Activated CD4-positive, alpha-beta memory T cell treated with anti-CD3 and anti-CD28 coated beads for 36 hours (primary cell): ENCODE data around the gene PRG3. TPM values are rescaled to one million over a fixed set of nuclear protein-coding genes. Genes with fewer than 3 reads are reported as not detected.
A peak's percentile ranks its signal among the peaks of the same experiment; 100 is the strongest.

Source experiments
- CTCF ChIA-PET: fragments of 350-600 bp; sonication (Branson Sonifier 250); formaldehyde crosslinking; loops from one replicate; lab custom pipeline; 2021; ENCODE audit warnings: antibody characterized with exemption, inconsistent platforms; lab: Charles Lee
- POLR2A ChIA-PET: fragments of 350-600 bp; sonication (Branson Sonifier 250); formaldehyde crosslinking; loops from one replicate; lab custom pipeline; 2021; ENCODE audit warnings: antibody characterized with exemption; lab: Charles Lee
- DNase-seq: peaks from one replicate; pipeline ENCODE4 v3.0.0-alpha.2; 2020
- H3K27ac Mint-ChIP-seq: one replicate; pipeline ENCODE4 v1.8.0; 2021; ENCODE audit warnings: mixed read lengths
- H3K27me3 Mint-ChIP-seq: one replicate; pipeline ENCODE4 v1.8.0; 2021; ENCODE audit warnings: mixed read lengths
- H3K36me3 Mint-ChIP-seq: one replicate; pipeline ENCODE4 v1.8.0; 2021; ENCODE audit warnings: mixed read lengths
- H3K4me1 Mint-ChIP-seq: one replicate; pipeline ENCODE4 v1.8.0; 2021; ENCODE audit warnings: low read depth, mixed read lengths
- H3K4me3 Mint-ChIP-seq: one replicate; pipeline ENCODE4 v1.8.0; 2021; ENCODE audit warnings: mild to moderate bottlenecking, mixed read lengths
- H3K9me3 Mint-ChIP-seq: one replicate; pipeline ENCODE4 v1.8.0; 2021; ENCODE audit warnings: mixed read lengths
- intact Hi-C: fragments of 100-400 bp; cut with micrococcal nuclease; formaldehyde crosslinking; loops from one replicate; pipeline ENCODE4 v1.15.1; 2023
- total RNA-seq, 2 experiments: library from RNA; stranded (reverse); gene quantifications; one replicate each; pipeline ENCODE4 v1.2.3, GENCODE V29; 2021

Gene PRG3, protein sequence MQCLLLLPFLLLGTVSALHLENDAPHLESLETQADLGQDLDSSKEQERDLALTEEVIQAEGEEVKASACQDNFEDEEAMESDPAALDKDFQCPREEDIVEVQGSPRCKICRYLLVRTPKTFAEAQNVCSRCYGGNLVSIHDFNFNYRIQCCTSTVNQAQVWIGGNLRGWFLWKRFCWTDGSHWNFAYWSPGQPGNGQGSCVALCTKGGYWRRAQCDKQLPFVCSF
- total RNA-seq, result not detected

DNA sequence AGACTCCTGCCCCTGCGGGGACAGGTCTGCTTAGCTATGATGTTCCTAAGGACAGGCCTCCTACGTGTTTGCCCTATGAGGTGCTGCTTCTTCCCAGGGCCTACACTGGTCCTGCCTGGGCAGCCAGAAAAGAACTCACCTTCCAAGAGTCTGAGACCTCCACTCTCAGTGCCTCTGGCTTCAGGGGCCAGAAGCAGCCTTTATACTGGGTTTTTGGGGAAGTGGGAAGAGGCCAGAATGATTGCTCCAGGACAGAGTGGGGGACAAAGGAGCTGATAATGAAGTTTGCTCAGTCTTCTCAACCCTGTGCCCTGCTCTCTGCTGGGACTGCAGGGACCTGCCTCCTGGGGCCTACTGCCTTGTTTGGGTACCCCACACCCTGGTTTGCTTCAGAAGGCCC, at the start of gene PRG3:
Gene PRG3, minus strand, starts transcription at position 176 of the 400 bp plus-strand sequence. CDS start 442 bp downstream, outside the sequence.
- no peaks in the 10 kb centered on the region for H3K9me3 Mint-ChIP-seq
- H3K36me3 Mint-ChIP-seq, result no peaks in the 10 kb centered on the region
- H3K4me1 Mint-ChIP-seq, result no peaks in the 10 kb centered on the region
- H3K4me3 Mint-ChIP-seq, result no peak within 1 kb of the TSS
- intact Hi-C loops, result no loop called here
- H3K27me3 Mint-ChIP-seq, result peaks cover 13% of the 10 kb centered on the region
- no peak within 1 kb of the TSS for H3K27ac Mint-ChIP-seq
- DNase-seq, result no peak
- ChIA-PET POLR2A (no interaction called here), CTCF (interaction anchor here (1.0 kb wide), 1 partner anchor 31 kb away, joined by 3 read pairs; no protein-coding TSS in a partner anchor)

DNA sequence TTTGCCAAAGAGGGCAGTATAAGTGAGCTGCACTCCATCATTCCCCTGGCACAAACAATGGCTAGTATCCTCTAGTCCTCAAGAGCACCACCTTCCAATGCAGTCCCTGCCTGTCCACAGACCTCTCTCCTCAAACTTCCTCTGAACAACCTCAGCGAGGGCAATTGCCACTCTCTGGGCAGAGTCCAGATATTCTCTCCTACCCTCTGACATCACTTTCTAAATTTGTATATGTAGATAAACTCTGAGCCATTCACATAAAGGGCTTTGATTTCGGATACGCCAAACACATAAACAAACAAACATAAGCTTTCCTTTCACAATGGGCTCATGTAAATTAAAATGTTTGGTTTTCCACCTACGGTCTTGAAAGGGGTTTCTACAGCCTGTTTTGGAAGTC, 49.0 kb upstream of the PRG3 start:
- peaks cover 16% of the 10 kb centered on the region for H3K36me3 Mint-ChIP-seq
- H3K9me3 Mint-ChIP-seq, result no peaks in the 10 kb centered on the region
- no peaks in the 10 kb centered on the region for H3K27me3 Mint-ChIP-seq
- no peak overlapping the region for H3K4me3 Mint-ChIP-seq
- H3K4me1 Mint-ChIP-seq, result peaks cover 19% of the 10 kb centered on the region
- no peak overlapping the region for H3K27ac Mint-ChIP-seq
- DNase-seq, result no peak
- intact Hi-C loops, result loop anchor here (5.0 to 10.0 kb wide), 2 partner anchors 282 to 1715 kb away; partner anchors contain the start of genes FAM111A, MED19 and TMX2
- CTCF ChIA-PET, result interaction anchor here (1.9 to 7.8 kb wide), 2 partner anchors 28 to 64 kb away, joined by 8 to 57 read pairs; partner anchors contain the start of gene RTN4RL2
- POLR2A ChIA-PET, result interaction anchor here (1.1 kb wide), 1 partner anchor 9 kb away, joined by 4 read pairs; no protein-coding TSS in a partner anchor

DNA sequence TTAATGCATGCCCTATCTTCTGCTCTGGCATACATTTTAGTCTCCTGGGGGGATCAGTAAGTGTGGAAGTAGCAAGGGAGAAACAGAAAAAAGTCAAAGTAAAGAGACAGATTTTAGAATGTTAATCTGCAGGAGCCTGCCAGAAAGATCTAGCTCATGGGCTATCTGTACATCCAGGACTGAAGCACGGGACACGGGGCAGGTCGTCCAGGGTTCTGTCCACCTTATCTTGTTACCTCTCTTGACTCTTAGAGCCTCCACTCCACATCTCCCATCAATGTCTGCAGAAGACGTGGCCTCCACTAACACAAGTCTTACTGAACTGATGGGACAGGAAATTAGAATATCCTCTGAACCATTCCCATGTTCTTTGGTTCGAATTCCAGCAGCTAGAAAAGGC, 47.7 kb upstream of the PRG3 start:
- H3K4me1 Mint-ChIP-seq, result peaks cover 30% of the 10 kb centered on the region
- POLR2A ChIA-PET, result no interaction called here
- CTCF ChIA-PET, result interaction anchor here (7.8 kb wide), 1 partner anchor 29 kb away, joined by 57 read pairs; the partner anchor contains the start of gene RTN4RL2

DNA sequence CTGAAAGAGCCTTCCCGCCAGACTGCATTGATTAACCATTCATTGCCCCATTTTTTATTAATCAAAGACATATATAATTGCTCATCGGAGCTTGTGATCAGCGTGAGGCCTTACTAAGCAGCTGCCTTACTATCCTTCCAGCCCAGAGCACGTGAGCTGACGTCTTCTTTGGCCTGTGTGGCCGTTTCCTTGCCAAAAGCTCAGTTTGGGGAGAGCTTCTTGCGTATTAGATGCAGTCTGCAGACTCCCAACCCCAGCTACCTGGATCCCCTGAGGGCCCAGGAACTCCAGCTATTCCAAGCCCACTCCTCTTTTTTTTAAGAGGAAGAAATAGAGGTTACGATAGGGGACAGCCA, 46.8 kb upstream of the PRG3 start:
- H3K27ac Mint-ChIP-seq, result peak overlapping the region; percentile 92
- ChIA-PET CTCF (interaction anchor here (0.7 to 7.8 kb wide), 5 partner anchors 30 to 373 kb away, joined by 3 to 57 read pairs (median 3); partner anchors contain the start of gene RTN4RL2), POLR2A (interaction anchor here (0.9 kb wide), 1 partner anchor 93 kb away, joined by 4 read pairs; the partner anchor contains the start of gene SSRP1)
- peak overlapping the region; percentile 96 for H3K4me3 Mint-ChIP-seq
- no peaks in the 10 kb centered on the region for H3K9me3 Mint-ChIP-seq
- intact Hi-C loops, result loop anchor here (1.0 to 10.0 kb wide), 3 partner anchors 92 to 1717 kb away; partner anchors contain the start of genes FAM111A, MED19, SSRP1 and TMX2
- DNase-seq, result no peak
- H3K4me1 Mint-ChIP-seq, result peaks cover 37% of the 10 kb centered on the region
- no peaks in the 10 kb centered on the region for H3K27me3 Mint-ChIP-seq
- peaks cover 37% of the 10 kb centered on the region for H3K36me3 Mint-ChIP-seq

More for the DNA sequence above, 47.7 kb upstream of the PRG3 start:
- no peak for DNase-seq
- Mint-ChIP-seq H3K9me3 (no peaks in the 10 kb centered on the region), H3K27me3 (no peaks in the 10 kb centered on the region), H3K36me3 (peaks cover 29% of the 10 kb centered on the region), H3K4me3 (no peak overlapping the region), H3K27ac (no peak overlapping the region)
- intact Hi-C loops, result loop anchor here (5.0 to 10.0 kb wide), 2 partner anchors 284 to 1716 kb away; partner anchors contain the start of genes FAM111A, MED19 and TMX2

DNA sequence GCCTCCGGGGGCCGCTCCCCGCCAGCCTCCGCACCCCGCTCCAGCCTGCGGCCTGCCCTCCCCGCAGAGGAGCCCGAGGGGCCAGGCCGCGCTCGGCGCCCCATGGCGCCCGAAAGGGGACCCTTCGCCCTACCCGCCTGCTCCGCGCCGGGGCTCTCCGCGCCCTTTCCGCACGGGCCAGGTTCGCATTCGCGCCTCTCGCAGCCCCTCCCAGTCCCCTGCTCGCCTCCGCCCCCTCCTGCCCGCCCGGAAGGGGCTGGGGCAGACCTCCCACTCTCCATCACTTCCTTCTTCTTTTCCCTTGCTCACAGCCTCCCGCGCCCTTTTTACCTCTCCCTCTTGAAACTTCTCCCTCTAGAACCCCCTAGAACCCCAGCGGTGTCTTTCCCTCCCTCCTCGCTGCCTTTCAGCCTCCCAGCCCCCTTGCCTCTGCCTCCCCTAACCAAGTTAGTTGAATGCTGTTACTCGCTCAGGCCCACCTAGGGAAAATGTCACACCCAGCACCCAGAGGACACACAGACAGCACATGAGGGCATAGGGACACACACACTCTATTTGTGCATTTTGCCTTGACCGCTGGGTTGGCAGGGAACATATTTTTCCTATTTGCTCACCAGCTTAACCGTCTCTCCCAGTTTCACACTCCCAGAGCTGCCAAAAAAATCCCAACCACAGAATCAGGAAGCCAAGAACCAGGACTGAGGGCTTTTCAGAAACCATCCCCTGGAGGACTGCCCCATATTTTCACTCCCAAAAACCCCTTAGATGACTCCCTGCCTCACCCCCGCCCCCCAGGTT, 46.2 kb upstream of the PRG3 start, which contains the start of gene SLC43A3:
Gene SLC43A3, minus strand, starts transcription at position 193 of the 798 bp plus-strand sequence. CDS start 949 bp downstream, outside the sequence.
- ChIA-PET CTCF (interaction anchor here (0.7 to 7.8 kb wide), 10 partner anchors 21 to 374 kb away, joined by 3 to 57 read pairs (median 4); partner anchors contain the start of gene RTN4RL2), POLR2A (interaction anchor here (0.9 to 3.5 kb wide), 4 partner anchors 21 to 240 kb away, joined by 3 to 28 read pairs (median 4); partner anchors contain the start of gene SSRP1)
- Mint-ChIP-seq H3K36me3 (peaks cover 42% of the 10 kb centered on the region), H3K27ac (peak within 1 kb of the TSS; percentile 92), H3K4me3 (peak within 1 kb of the TSS; percentile 96), H3K27me3 (no peaks in the 10 kb centered on the region), H3K4me1 (peaks cover 41% of the 10 kb centered on the region), H3K9me3 (no peaks in the 10 kb centered on the region)
- intact Hi-C loops, result loop anchor here (1.0 to 10.0 kb wide), 3 partner anchors 92 to 1718 kb away; partner anchors contain the start of genes FAM111A, MED19, SSRP1 and TMX2
- peak; percentile 87 for DNase-seq

DNA sequence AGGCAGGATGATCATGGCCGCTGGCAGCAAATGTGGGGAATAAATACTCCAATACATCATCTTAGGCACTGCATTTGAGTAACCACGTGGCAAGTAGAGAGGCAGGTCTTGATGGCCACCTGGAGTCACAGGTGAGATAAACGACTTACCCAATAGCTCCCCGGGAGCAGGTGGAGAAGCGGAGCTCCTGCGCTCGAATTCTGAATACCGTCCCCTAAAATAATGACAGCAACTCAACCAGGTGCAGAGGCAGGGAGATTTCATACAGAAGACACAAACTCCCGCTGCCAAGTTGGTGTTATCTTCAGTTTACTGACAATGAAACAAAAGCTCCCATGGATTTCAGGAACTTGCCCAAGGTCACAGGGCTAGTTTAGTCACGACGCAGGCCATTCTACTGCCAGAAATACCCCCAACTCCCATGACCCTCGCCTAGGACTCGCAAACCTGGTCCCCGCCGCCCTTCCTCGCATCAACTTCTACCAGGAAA, 45.5 kb upstream of the PRG3 start:
- peaks cover 49% of the 10 kb centered on the region for H3K36me3 Mint-ChIP-seq
- peaks cover 46% of the 10 kb centered on the region for H3K4me1 Mint-ChIP-seq

DNA sequence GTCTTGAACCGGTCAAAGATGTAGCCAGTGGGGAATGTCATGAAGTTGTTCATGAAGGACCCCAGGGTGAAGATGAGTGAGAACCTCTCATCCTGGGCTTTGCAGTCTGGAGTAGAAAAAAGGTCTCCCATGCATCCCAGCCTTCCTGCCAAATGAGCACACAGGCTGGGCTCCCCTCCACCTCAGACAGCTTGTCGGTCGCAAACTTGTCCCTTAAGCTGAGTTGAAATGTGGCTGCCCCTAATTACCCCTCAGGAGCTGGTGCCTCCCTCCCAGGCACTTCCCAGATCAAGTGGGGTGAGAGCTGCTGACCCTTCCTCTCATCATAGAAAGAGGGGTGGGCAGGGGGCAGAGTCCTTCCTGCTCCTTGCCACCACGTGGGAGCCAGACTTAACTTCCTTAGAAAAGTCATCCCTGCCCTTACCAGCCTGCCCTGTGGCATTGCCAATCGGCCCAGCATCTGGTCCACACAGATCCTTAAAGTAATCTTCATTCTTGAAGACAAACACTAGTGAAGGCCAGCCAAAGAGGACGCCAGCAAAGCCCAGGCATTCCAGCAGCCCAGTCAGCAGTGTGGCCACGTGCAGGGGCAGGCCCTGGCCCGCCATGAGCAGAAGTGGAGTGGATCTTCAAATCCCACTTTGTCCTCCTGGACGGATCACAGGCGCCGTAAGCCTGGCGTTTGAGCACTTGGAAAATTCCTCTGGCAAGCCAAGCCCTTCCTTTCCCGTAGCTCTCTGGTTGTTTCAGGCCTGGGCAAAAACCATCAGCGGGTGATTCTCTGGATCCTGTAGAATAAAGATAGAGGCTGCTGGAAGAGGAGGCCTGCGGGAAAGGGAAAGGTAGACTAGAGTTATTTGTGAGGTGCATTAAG, 44.9 kb upstream of the PRG3 start:
- H3K36me3 Mint-ChIP-seq, result peaks cover 56% of the 10 kb centered on the region
- ChIA-PET POLR2A (interaction anchor here (0.7 to 3.5 kb wide), 9 partner anchors 20 to 241 kb away, joined by 3 to 28 read pairs (median 5); partner anchors contain the start of genes SLC43A1, SSRP1 and TIMM10), CTCF (interaction anchor here (0.7 to 2.9 kb wide), 9 partner anchors 19 to 375 kb away, joined by 3 to 26 read pairs (median 4); partner anchors contain the start of genes RTN4RL2, SSRP1, TNKS1BP1 and UBE2L6)
- peak overlapping the region; percentile 92 for H3K27ac Mint-ChIP-seq
- no peaks in the 10 kb centered on the region for H3K27me3 Mint-ChIP-seq
- intact Hi-C loops, result loop anchor here (1.0 to 10.0 kb wide), 10 partner anchors 34 to 1719 kb away; partner anchors contain the start of genes CLP1, FAM111A, MED19 and RTN4RL2
- H3K9me3 Mint-ChIP-seq, result no peaks in the 10 kb centered on the region
- peak overlapping the region; percentile 96 for H3K4me3 Mint-ChIP-seq
- DNase-seq, result peak; percentile 35
- H3K4me1 Mint-ChIP-seq, result peaks cover 48% of the 10 kb centered on the region

More for the DNA sequence above, 45.5 kb upstream of the PRG3 start:
- peak overlapping the region; percentile 92 for H3K27ac Mint-ChIP-seq
- intact Hi-C loops, result loop anchor here (5.0 to 10.0 kb wide), 2 partner anchors 286 to 1718 kb away; partner anchors contain the start of genes FAM111A, MED19 and TMX2
- no peaks in the 10 kb centered on the region for H3K27me3 Mint-ChIP-seq
- peak overlapping the region; percentile 96 for H3K4me3 Mint-ChIP-seq
- ChIA-PET POLR2A (interaction anchor here (0.7 to 3.5 kb wide), 6 partner anchors 20 to 240 kb away, joined by 3 to 28 read pairs (median 3); partner anchors contain the start of gene TIMM10), CTCF (interaction anchor here (0.7 to 2.9 kb wide), 8 partner anchors 20 to 374 kb away, joined by 3 to 26 read pairs (median 4); partner anchors contain the start of genes RTN4RL2, SSRP1 and UBE2L6)
- no peaks in the 10 kb centered on the region for H3K9me3 Mint-ChIP-seq
- DNase-seq, result peak; percentile 38

DNA sequence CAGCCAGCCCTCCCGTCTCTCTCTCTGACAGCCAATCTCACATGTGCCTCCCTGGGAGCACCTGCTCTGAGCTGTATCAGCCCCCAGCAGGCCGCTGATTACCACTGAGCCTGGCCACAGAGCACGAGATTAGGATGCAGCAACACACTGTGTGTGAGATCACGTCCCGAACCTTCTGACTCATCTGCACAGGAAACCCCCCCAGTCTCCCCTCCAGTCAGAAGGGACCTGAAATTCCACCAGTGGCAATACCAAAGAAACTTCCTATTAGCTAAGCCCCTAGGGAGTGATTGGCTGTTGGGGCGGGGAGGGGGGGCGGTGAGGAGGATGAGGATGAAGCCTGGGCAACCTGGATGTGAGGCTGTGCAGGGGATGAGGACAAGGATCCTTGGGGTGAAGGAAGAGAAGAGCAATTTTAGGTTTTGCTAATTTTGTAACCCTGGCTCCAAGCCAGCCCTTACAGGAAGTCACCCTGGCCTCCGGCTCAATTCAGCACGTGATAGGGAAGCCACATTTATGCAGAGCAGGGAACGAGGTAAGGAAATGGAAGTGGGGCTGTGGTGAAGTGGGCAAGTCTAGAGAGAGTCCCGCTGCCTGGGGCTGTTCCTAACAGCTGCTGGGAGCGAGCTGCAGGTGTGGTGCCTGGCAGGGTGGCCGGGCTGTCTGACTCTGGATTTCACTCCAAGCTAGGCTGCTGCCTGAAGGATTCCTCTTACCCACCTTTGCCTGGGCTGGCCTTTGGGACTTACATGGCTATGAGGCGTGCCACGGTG, 44.0 kb upstream of the PRG3 start:
- Mint-ChIP-seq H3K36me3 (peaks cover 64% of the 10 kb centered on the region), H3K27ac (peak overlapping the region; percentile 92), H3K4me1 (peaks cover 57% of the 10 kb centered on the region), H3K27me3 (no peaks in the 10 kb centered on the region), H3K4me3 (peak overlapping the region; percentile 96), H3K9me3 (no peaks in the 10 kb centered on the region)
- intact Hi-C loops, result loop anchor here (1.0 to 10.0 kb wide), 12 partner anchors 19 to 1720 kb away; partner anchors contain the start of genes CLP1, FAM111A, MED19 and RTN4RL2
- peak; percentile 97 for DNase-seq
- POLR2A ChIA-PET, result interaction anchor here (0.8 to 3.5 kb wide), 12 partner anchors 15 to 316 kb away, joined by 3 to 28 read pairs (median 4); partner anchors contain the start of genes SELENOH, SLC43A1 and SSRP1
- CTCF ChIA-PET, result interaction anchor here (0.6 to 2.9 kb wide), 10 partner anchors 19 to 220 kb away, joined by 3 to 26 read pairs (median 4); partner anchors contain the start of genes RTN4RL2, SSRP1 and TNKS1BP1

DNA sequence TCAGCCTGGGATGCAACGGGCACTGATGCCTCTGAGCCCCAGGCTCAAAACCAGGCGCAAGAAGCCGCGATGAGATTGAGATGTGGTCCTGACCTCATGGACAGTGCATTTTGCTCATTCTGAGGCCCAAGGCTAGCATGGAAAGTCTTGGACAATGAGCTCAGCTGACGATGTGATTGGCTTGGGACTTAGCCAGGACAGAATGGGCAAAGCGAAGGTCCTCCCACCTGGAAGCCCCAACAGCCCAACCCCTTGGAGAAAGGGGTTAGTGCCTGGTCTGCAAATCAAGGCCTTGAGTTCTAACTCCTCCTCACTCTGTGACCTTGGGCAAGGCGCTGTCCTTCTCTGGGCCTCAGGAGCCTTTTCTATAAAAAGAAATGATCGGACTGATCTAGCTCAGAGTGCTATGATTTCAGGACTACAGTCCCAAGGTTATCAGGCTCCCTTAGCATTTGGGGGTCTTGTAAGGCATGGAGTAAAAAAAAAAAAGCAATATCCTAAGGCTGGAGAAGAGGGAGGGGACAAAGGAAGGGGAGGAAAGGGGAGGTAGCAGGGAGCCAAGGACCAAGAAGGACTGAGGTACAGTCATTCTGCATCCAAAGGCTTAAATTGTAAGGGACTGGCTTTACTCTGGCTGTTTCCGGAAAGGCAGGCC, 43.3 kb upstream of the PRG3 start:
- H3K9me3 Mint-ChIP-seq, result no peaks in the 10 kb centered on the region
- ChIA-PET CTCF (interaction anchor here (0.8 to 2.9 kb wide), 7 partner anchors 18 to 221 kb away, joined by 3 to 26 read pairs (median 4); partner anchors contain the start of gene RTN4RL2), POLR2A (interaction anchor here (0.8 to 3.5 kb wide), 10 partner anchors 15 to 317 kb away, joined by 3 to 28 read pairs (median 4); partner anchors contain the start of genes SELENOH, SLC43A1 and SSRP1)
- peaks cover 60% of the 10 kb centered on the region for H3K4me1 Mint-ChIP-seq
- DNase-seq, result no peak
- peak overlapping the region; percentile 96 for H3K4me3 Mint-ChIP-seq
- no peaks in the 10 kb centered on the region for H3K27me3 Mint-ChIP-seq
- peak overlapping the region; percentile 92 for H3K27ac Mint-ChIP-seq
- intact Hi-C loops, result loop anchor here (1.0 to 10.0 kb wide), 7 partner anchors 18 to 1721 kb away; partner anchors contain the start of genes CLP1, FAM111A and SELENOH
- peaks cover 69% of the 10 kb centered on the region for H3K36me3 Mint-ChIP-seq
